GM15510 (cell line): ENCODE data around the gene RGS9BP.

Experiments
- POLR2A ChIP-seq: IDR thresholded peaks from 3 replicates; pipeline ENCODE4 v1.6.1; 2011; ENCODE audit warnings: borderline replicate concordance; ENCODE audit not compliant: insufficient read length; ENCODE audit errors: extremely low read depth

Gene RGS9BP

DNA sequence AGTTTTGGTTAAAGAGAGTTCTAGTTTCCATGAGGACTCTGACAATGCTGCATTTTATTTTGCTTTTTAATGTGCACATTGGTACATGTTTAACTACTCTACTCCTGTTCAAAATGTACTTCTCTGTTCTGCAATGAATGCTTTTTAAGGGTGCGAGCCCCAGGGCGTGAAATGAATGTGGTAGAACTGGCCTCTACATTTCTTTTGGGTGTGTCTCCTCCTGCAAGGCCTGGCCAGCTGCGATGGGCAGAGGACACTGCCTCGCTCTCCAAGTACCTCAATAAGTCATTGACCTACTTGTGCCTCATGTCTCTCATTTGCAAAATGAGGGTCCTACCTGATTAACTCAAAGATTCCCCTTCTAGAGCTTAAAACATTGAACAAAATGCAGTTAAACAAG is 6.7 kb downstream of the RGS9BP start:
- no peak for TF ChIP-seq POLR2A

DNA sequence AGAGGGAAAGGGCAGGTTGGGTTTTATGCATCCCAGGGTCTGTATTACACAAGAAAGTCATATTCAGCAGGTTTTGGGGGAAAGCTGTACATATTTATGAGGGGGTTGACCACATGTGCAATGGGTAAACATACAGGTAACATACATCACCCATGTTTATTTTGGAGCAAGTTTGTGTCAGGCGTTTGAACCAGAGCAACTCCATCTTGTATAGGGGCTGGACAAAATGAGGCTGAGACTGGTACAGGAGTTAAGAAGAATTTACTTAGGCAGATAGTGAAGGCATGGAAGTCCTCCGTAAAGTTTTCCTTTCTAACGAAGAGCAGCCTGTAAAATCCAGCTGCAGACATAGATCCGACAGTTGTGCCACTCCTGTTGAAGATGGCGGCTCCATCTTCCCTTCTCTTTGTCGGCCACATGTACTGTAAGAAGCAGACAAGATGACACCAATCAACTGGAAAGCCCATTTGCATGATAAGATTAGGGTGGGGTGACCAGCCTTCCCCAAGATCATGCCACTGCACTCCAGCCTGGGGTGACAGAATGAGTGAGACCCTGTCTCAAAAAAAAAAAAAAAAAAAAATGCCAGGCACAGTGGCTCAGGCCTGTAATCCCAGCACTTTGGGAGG is 11.3 kb downstream of the RGS9BP start:
- TF ChIP-seq POLR2A = no peak

DNA sequence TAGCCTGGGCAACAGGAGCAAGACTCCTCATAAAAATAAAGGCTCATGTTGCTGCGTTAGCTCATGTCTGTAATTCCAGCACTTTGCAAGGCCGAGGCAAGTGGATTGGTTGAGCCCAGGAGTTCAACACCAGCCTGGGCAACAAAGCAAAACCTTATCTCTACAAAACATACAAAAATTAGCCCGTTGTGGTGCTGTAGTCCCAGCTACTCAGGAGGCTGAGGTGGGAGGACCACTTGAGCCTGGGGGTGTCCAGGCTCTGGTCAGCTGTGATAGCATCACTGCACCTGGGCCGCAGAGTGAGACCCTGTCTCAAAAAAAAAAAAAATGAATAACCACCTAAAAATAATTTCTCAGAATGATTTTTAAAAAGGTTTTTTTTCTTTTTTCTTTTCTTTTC is 12.0 kb downstream of the RGS9BP start:
- no peak for TF ChIP-seq POLR2A

DNA sequence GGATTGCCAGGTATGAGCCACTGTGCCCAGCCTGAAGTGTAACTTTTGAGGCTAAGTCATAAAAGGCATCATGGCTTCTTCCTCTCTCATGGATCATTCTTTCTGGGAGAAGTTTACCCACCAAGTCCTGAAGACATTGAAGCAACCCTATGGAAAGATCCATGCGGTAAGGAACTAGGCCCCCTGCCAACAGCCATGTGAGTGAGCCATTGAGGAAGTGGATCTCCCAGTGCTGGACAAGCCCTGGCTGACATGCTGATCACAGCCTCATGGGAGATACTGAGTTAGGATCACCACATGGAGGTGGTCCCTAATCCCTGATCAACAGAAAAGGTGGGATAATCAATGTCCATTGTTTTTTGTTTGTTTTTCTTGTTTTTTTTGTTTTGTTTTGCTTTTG is 12.7 kb downstream of the RGS9BP start:
- no peak for TF ChIP-seq POLR2A

DNA sequence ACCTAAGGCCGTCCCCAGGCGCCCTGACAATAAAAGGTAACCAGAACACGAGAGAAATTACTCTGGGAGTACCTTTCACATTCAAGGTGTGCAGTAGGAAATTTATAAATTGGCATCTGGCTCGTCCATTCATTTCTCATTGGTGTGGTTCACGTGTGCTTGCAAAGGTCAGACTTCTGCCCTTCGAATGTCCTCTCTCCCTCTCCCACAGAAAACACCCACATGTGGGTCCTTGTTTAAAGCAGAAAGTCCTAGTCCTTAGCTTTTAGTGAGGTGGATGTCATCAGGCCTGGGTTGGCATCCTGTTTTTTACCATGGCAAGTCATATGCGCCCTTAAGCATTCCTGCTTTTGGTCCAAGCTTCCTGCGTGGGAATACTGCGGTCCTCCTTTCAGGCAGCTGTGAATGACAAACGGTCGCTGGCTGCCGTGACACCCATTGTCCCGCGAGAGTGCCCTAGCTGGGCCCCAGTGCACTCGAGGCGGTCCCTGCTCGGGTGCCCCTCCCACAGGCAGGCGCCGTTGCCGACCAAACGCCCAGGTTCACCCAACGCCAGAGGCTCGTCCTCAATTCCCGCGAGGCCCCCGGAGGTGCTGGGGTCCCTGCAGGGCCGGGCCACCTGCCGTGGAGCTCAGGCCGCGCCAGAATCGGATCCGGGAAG is 15.8 kb downstream of the RGS9BP start, which contains the start of gene NUDT19:
NUDT19 (plus strand) TSS at position 531 of the 661 bp plus-strand sequence. CDS start 140 bp downstream, outside the sequence.
- TF ChIP-seq POLR2A = peak; percentile 75

DNA sequence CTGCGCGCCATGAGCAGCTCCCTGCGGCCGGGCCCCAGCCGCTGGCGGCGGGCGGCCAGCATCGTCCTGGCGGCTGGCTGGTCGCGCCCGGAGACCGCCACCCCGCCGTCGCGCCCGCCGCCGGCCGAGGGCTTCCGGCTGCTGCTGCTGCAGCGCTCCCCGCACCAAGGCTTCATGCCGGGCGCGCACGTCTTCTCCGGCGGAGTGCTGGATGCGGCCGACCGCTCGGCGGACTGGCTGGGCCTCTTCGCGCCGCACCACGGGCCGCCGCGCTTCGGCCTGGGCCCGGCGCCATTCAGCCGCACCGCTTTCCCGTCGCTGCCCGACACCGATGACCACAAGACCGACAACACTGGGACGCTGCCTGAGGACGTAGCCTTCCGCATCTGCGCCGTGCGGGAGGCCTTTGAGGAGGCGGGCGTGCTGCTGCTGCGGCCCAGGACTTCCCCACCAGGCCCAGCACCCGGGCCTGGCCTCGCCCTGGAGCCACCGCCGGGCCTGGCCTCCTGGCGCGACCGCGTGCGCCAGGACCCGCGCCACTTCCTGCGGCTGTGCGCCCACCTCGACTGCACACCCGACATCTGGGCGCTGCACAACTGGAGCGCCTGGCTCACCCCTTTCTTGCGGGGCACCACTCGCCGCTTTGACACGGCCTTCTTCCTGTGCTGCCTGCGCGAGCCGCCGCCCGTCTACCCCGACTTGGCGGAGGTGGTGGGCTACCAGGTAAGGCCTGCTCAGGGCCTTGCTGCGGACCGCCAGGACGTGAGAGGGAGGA is 16.5 kb downstream of the RGS9BP start:
- TF ChIP-seq POLR2A = peak; percentile 43

DNA sequence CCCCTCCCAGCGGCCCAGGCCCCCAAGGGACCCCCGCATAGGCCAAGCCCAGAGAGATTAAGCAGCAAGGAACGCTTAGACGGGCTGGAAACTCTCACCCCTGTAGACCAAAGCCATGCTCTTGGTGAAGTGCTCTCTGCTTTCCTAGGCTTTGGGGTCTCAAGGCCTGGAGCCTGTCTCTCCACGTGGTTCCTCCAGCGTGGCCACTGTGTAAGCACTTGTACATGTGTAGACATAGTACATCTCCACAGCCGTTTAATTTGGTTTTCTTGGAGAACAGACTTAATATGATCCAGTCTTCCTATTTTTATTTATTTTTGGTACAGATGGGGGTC is 17.0 kb downstream of the RGS9BP start:
- no peak for TF ChIP-seq POLR2A

DNA sequence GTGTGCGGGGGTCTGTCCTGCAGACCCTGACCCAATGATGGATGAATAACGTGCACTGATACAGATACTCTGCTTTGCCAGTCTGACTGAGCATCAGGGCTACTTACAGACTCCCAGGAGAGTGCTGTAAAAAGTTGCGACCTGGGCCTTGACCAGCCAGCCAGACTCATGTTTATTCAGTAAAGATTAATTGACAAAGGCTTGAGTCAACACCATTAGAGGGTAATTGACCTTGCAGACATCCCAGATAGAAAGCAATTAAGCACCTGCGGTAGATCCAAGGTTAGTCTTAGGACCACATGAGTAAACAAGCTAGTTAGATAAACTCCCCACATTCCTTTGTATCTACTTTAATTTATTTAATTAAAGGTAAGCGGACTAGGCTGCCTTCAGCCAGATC is 26.4 kb downstream of the RGS9BP start:
- TF ChIP-seq POLR2A = no peak

DNA sequence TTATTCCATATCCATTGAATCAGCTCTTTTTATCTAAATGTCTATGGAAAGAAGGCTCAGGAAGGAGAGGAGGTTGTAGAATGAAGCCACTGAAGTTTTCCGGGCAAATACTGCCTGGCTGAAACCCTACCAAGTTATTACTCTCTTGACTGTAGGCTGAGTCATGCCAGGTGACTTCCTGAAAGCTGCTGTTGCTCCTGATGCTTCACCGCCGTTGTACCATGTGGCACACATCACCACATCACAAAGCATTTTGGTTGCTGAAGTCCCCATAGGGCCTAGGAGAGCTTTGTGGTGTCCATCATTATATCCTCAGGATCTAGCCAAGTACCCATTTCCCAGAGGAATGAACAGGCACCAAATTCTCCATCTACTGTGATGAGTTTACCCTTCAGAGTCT is 32.8 kb downstream of the RGS9BP start:
- TF ChIP-seq POLR2A = no peak

DNA sequence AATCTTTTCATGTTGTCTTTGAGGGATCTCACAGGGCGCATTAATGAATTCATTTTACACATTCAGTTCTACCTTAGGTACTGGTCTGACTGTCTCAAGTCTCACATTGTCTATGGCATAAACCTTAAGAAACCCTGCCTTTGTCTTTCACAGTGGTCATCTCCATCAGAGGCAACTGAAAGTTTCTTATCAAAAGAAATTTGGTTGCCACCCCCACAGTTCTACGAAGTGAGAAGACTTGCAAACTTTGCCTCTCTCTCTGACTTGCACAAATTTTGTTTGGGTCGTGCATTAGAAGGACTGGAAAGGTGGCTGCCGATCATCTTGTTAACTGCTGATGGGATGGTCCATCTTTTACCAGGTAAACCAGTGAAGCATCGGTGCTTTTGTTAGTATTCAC is 33.4 kb downstream of the RGS9BP start:
- TF ChIP-seq POLR2A = no peak

DNA sequence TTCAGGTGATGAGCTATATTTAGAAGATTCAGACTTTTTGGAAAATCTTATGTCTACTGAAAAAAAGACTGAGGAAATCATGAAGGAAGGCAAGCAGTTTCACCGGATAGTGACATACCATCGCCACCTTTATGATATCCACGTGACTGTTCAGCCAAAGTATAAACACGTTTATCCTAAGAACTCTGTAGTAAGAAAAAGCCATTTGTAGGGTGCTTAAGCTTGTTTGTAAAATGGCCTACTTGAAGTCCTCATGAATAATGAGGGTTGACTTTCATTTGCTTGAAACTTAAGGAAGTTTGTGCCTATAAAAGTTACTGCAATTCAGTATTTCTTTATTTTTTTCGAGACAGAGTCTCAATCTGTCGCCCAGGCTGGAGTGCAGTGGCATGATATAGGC is 36.1 kb downstream of the RGS9BP start:
- TF ChIP-seq POLR2A = no peak

DNA sequence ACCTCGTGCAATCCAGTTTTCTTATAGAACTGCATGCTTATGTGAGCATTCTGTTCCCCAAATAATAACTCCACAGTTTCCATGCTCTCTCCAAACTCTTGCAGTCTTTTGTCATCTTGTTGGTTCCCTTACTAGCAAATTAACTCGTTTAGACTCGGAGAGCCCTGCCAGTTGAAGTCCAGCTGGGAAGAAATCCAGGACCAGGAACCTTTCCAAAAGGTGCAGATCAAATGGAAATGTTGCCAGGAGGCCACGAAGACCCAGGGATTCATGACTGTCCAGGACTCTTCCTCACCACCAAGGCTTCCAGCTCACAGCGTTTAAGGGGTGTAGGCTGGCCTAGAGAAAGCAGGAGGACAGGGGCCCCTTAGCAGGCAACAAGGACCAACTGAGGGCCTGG is 41.8 kb downstream of the RGS9BP start:
- no peak for TF ChIP-seq POLR2A

DNA sequence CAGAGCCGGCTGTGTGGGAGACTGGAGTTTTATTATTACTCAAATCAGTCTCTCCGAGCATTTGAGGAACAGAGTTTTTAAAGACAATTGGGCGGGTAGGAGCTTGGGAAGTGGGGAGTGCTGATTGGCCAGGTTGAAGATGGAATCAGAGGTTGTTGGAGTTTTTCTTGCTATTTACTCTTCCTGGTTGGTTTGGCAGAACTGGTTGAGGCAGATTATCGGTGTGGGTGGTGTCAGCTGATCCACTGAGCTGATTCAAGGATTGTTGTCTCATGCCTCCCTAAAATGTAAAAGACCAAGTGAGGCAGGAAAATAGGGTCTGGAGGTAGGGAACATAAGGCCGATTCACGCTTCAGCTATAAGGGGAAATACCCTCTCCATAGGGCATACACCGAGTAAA is 42.6 kb downstream of the RGS9BP start:
- no peak for TF ChIP-seq POLR2A

DNA sequence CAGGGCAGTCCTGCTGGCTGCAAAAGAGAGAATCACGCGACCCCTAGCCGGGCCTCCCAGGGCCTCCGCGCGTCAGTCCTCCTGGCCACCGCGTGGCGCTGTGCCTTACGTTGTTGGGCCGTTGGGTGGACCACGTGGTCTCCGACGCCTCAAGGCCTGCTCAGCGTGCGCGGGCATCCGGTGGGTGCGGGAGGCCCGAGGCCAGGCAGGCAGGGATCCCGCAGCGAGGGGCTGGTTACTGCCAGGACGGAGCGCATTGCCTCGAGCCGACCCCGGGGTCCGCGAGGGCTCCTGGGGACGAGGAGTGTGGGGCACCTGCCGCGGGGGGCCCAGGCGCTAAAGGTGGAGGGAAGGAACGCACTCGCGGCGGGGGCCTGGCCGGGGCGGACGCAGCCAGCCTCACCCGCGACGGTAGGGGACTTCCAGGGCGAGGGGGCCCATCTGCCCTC is 44.0 kb downstream of the RGS9BP start, which contains the start of gene TDRD12:
TDRD12 (plus strand) TSS at position 157 of the 449 bp plus-strand sequence. CDS start 306 bp downstream, outside the sequence.
- no peak for TF ChIP-seq POLR2A

DNA sequence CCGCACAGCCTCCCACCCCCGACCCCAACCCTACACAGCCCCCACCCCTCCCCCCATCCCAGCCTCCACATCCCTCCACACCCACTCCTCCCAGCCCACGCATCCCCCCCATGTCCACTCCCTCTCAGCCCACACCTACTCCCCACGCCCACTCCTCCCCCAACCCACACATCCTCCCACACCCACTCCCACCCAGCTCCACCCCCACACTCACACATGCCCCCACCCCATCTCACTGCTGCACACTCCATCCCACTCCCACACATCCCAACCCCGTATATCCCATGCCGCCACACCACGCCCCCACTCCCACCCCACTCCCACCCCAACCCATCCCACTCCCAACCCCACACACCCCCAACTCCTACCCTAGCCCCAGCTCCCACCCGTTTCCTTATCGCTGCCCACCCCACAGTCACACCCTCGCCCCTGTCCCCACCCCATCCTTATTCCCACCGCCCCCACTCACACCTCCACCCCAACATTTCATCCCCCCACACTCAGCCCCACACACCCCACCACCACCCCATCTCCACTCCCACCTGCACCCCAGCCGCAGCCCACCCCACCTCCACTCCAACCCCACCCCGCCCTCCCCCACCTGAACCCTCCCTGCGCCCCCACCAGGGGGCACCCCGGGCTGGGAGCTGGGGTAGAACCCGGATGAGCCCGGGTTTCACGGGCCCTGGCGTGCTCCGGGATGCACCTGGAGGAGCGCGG is 44.7 kb downstream of the RGS9BP start:
- TF ChIP-seq POLR2A = no peak
